Muscle of back (tissue), 11 donors: ENCODE measurements around the gene PLCD4. TPM values are rescaled to one million over a fixed set of nuclear protein-coding genes. Genes with fewer than 3 reads are reported as not detected.

Source experiments
- DNase-seq, 3 donors: peaks; one replicate each; pipeline versions ENCODE4 v3.0.0 to v3.0.0-alpha.2; 2013
- polyA plus RNA-seq, 10 donors: library from polyadenylated mRNA; unstranded; fragments of 120-200 nt; gene quantifications; one replicate each; pipeline ENCODE4 v1.2.1, GENCODE V29; 2013; ENCODE audit not compliant: insufficient read length in 10 of 10

The PLCD4 gene
- polyA plus RNA-seq, 10 donors = 16.7 to 52.3 (median 40.0) TPM

DNA sequence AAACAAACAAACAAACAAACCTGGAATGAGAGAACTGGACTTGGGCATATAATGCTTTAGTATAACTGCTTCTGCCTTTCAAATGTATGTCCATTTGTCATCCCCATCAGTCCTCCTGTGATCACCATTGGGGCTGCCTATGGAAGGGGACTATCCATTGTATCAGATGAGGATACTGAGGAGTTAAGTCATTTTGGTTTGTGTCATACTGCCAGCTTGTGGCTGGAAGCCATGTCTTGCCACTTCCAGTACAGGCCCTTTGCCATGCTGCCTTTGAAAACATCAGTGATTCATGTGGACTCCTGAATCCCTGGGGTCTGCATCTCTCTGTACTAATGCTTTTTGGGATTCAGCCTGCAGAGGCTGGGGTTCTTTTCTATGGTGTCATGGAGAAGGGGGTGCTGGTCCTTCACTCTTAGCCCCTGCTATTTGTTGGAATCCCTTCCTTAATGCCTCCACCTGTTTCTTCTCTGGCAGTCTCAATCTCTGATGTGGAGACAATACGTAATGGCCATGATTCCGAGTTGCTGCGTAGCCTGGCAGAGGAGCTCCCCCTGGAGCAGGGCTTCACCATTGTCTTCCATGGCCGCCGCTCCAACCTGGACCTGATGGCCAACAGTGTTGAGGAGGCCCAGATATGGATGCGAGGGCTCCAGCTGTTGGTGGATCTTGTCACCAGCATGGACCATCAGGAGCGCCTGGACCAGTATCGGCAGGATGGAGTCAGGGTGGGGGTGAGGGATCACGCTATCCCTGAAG lies 10.6 kb downstream of the PLCD4 start:
- DNase-seq = no peak

DNA sequence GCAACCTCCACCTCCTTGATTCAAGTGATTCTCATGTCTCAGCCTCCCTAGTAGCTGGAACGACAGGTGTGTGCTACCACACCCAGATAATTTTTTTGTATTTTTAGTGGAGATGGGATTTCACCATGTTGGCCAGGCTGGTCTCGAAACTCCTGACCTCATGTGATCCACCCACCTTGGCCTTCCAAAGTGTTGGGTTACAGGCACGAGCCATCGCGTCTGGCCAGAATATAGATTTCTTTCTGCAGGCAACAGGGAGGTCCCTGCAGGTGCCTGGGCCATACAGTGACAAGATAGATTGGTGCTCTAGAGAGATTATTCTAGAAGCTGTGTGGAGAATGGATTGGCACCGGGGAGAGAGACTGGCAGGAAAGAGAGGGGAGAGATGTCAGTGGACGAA lies 13.3 kb downstream of the PLCD4 start:
- DNase-seq = no peak

DNA sequence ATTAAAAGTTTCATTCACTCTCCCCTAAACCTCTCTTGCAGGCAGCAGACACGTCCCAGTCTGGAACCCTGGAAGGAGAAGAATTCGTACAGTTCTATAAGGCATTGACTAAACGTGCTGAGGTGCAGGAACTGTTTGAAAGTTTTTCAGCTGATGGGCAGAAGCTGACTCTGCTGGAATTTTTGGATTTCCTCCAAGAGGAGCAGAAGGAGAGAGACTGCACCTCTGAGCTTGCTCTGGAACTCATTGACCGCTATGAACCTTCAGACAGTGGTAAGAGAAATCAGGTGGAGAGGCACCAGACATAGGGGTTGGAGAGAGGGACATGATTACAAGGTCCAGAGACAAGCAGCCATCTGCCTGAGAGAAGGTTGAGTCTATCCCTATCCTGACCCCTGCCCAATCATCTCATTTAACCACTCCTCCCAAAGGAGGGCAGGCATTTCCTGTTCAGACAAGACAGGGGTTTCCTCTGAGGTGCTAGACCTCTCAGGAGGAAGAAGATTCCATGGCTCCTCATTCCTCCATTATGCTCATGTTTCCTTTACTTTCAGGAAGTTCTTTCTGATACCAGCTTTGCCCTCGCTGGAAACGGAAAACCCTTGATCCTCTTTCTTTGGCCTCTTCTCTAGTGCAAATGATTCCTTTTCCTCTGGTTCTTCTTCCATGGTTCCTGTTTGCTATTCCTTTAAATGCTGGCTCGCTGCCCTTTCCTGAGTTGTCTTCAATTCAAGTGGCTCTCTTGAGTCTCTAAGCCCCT lies 15.1 kb downstream of the PLCD4 start:
- DNase-seq = peak in 1 of 3 donors; percentile 11

DNA sequence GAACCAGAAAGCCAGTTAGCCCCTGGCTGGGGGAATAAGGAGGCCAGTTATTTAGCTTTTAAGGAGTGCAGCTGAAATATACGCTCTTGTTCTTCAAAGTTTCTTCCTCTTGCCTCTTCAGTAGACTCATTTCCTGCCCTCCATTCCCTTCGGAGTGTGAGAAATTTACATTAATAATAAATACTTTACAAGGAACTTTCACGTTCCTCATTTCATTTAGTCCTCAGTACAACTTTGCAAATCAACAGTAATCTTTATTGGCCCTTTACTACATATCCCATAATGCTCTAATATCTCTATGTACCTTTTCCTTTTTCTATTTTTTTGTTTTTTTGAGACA lies 15.6 kb downstream of the PLCD4 start:
- no peak for DNase-seq

DNA sequence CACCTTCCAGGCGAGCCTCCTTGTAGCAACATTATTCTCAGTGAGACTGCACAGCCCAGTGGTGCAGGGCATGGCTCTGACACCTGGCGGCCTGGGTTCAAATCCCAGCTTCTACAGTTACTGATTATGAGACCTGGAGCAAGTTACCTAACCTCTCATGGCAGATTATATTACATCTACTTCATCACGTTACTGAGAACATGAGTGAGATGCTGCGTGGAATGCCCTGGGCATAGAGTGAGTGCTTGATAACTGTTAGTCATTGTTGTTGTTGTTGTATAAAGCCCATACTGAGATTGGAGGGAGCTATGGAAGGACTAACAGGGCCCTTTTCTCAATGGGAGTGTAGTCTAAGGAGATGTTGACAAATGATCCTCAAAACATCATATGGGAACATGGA lies 18.7 kb downstream of the PLCD4 start:
- DNase-seq = no peak

- DNase-seq = no peak
Measured at GRCh38 chr2:218627939-218628338, 20.2 kb downstream of the PLCD4 start.

- peak in 2 of 3 donors; percentile 9 to 12 for DNase-seq
Measured at GRCh38 chr2:218631837-218632236, 24.1 kb downstream of the PLCD4 start.

DNA sequence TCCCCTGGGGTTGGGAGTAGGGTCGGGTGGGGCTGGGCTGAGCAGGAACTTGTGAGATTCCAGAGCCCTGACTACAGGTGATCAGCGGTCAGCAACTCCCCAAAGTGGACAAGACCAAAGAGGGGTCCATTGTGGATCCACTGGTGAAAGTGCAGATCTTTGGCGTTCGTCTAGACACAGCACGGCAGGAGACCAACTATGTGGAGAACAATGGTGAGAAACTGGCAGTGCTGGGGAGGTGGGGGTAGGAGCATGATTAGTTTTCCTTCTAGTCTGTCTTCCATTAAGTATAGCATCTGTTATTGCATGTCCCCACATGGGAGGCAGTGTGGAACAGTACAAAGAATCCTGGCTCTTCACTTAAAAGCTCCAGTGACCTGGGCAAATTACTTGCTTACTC lies 28.0 kb downstream of the PLCD4 start:
- no peak for DNase-seq

GRCh38 chr2:218638372-218638771 lies 30.7 kb downstream of the PLCD4 start:
- DNase-seq = no peak

- DNase-seq = no peak
Measured at GRCh38 chr2:218642121-218642656, 34.5 kb downstream of the PLCD4 start.

GRCh38 chr2:218642786-218643185 lies 35.1 kb downstream of the PLCD4 start:
- no peak for DNase-seq

DNA sequence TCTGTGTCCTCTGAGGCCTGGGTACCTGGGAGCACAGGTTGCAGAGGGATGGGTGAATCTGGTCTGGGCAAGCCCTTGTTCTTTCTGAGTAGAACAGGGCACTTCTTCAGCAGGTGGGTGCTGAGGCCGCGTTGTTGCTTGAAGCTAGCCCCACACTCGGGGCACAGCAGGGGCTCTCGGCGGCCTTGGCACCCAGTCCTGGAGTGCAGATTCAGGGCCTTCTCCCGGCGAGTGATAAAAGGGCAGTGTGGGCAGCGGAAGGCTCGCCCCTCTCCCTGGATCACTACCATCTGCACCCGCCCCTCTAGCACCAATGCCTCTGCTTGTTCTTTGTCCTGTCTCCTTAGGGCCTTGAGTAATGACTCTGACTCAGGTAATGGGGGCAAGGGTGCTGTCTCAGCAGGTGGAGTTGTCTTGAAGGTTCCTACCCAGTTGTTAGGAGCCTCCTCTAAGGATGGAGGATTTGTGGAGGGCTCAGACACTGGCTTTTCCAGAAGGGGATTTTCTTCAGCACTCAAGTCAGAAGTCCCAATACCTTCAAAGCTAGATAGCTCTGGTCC lies 36.1 kb downstream of the PLCD4 start:
- DNase-seq = no peak

- no peak for DNase-seq
Measured at GRCh38 chr2:218644721-218645120, 37.0 kb downstream of the PLCD4 start.

- no peak for DNase-seq
Measured at GRCh38 chr2:218645126-218645525, 37.4 kb downstream of the PLCD4 start.

- DNase-seq = peak; percentile 23 to 62 (median 30)
Measured at GRCh38 chr2:218648088-218648786, 40.5 kb downstream of the PLCD4 start.

DNA sequence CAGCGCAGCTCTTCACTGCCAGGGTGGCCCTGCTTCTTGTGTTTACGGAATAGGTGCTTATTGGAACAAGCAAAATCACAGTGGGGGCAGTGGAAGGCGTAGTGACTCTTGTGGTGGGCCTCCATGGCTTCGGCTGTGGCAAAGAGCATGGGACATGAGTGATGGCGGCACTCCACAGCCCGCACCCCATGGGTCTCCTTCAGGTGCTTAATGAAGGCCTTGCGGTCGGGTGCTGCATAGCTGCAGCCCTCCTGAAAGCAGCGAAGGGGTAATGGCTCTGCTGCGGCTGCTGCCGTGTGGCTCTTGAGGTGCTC lies 41.0 kb downstream of the PLCD4 start:
- DNase-seq = no peak

- DNase-seq = peak in 1 of 3 donors; percentile 7
Measured at GRCh38 chr2:218655751-218656150, 48.1 kb downstream of the PLCD4 start.

GRCh38 chr2:218658671-218659257 lies 51.1 kb downstream of the PLCD4 start:
- DNase-seq = peak; percentile 3 to 31 (median 8)

GRCh38 chr2:218659258-218659987 lies 51.7 kb downstream of the PLCD4 start, which contains the start of the genes BCS1L and ZNF142:
Gene BCS1L (plus strand): TSS chr2:218659683. CDS start chr2:218660988, 1,305 bp downstream.
Gene ZNF142 (minus strand): TSS chr2:218659623. CDS start chr2:218656429, 3,194 bp downstream.
- DNase-seq = peak; percentile 86 to 96 (median 90)

GRCh38 chr2:218659988-218660358 lies 52.3 kb downstream of the PLCD4 start:
- DNase-seq = no peak

DNA sequence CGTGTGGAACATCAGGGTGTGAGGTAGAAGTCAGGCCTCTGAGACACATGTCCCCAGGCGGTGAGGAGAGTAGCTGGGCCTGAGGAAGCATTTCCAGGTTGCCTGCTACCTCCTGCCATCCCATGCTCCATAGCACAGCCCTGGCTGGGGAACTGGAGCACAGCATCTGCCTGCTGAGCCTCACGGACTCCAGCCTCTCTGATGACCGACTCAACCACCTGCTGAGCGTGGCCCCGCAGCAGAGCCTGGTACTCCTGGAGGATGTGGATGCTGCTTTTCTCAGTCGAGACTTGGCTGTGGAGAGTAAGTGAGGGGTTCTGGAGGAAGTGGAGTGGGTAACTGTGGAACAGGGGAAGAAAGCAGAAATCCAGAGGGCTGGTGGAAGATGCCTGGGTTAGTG lies 54.7 kb downstream of the PLCD4 start:
- no peak for DNase-seq
